ENCODE measurements around the gene MSI2.
A peak's percentile ranks its signal among the peaks of the same experiment; 100 is the strongest.

The MSI2 gene

GRCh38 chr17:57455063-57455914 lies 199.0 kb downstream of the MSI2 start:
- H3K4me3 ChIP-seq (ENCODE audit: low read length), result no peak overlapping the region
- H3K9ac ChIP-seq (ENCODE audit: low read length), result no peak overlapping the region
- H3K36me3 ChIP-seq (ENCODE audit: control insufficient read depth, low read depth, low read length), result no peaks in the 10 kb centered on the region
- H3K4me1 ChIP-seq (ENCODE audit: control insufficient read depth, low read depth, low read length), result peaks cover 9% of the 10 kb centered on the region
- H3K9me3 ChIP-seq (ENCODE audit: control insufficient read depth, low read depth, low read length), result no peaks in the 10 kb centered on the region
- H3K27me3 ChIP-seq (ENCODE audit: control insufficient read depth, insufficient read depth, low read length), result no peaks in the 10 kb centered on the region
- H3K27ac ChIP-seq (ENCODE audit: low read length), result no peak overlapping the region

DNA sequence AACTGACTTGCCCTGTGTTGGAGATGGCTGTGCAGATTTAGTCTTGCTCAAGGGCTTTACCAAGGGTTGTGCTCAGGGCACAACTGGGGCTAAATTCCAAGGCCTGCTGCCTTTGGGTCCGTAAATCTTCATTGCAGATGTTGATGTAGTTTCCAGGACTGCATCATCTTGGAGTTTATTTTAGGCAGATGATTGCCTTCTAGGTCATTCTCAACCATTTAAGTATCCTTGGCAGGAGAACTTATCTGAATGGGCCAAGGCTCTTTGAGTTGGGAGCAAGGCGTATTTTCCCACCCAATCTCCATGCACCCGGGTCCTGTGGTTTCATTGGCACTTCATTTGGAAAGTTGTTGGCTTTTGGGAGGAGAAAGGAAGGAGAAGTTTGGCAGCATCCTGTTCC lies 200.3 kb downstream of the MSI2 start:
- Histone ChIP-seq H3K4me3 (ENCODE audit: low read length) (no peak overlapping the region), H3K27ac (ENCODE audit: low read length) (no peak overlapping the region), H3K9ac (ENCODE audit: low read length) (no peak overlapping the region), H3K36me3 (ENCODE audit: control insufficient read depth, low read depth, low read length) (no peaks in the 10 kb centered on the region), H3K27me3 (ENCODE audit: control insufficient read depth, insufficient read depth, low read length) (no peaks in the 10 kb centered on the region), H3K9me3 (ENCODE audit: control insufficient read depth, low read depth, low read length) (no peaks in the 10 kb centered on the region), H3K4me1 (ENCODE audit: control insufficient read depth, low read depth, low read length) (peaks cover 12% of the 10 kb centered on the region)

- peaks cover 12% of the 10 kb centered on the region for H3K4me1 ChIP-seq (ENCODE audit: control insufficient read depth, low read depth, low read length)
- no peaks in the 10 kb centered on the region for H3K36me3 ChIP-seq (ENCODE audit: control insufficient read depth, low read depth, low read length)
- no peak overlapping the region for H3K9ac ChIP-seq (ENCODE audit: low read length)
- no peak overlapping the region for H3K4me3 ChIP-seq (ENCODE audit: low read length)
- no peaks in the 10 kb centered on the region for H3K9me3 ChIP-seq (ENCODE audit: control insufficient read depth, low read depth, low read length)
- no peaks in the 10 kb centered on the region for H3K27me3 ChIP-seq (ENCODE audit: control insufficient read depth, insufficient read depth, low read length)
- no peak overlapping the region for H3K27ac ChIP-seq (ENCODE audit: low read length)
Measured at GRCh38 chr17:57457188-57457587, 200.9 kb downstream of the MSI2 start.

GRCh38 chr17:57458718-57459285 lies 202.5 kb downstream of the MSI2 start:
- H3K9me3 ChIP-seq (ENCODE audit: control insufficient read depth, low read depth, low read length), result no peaks in the 10 kb centered on the region
- H3K4me1 ChIP-seq (ENCODE audit: control insufficient read depth, low read depth, low read length), result peaks cover 12% of the 10 kb centered on the region
- no peaks in the 10 kb centered on the region for H3K36me3 ChIP-seq (ENCODE audit: control insufficient read depth, low read depth, low read length)
- no peak overlapping the region for H3K27ac ChIP-seq (ENCODE audit: low read length)
- no peaks in the 10 kb centered on the region for H3K27me3 ChIP-seq (ENCODE audit: control insufficient read depth, insufficient read depth, low read length)
- H3K9ac ChIP-seq (ENCODE audit: low read length), result no peak overlapping the region
- no peak overlapping the region for H3K4me3 ChIP-seq (ENCODE audit: low read length)

DNA sequence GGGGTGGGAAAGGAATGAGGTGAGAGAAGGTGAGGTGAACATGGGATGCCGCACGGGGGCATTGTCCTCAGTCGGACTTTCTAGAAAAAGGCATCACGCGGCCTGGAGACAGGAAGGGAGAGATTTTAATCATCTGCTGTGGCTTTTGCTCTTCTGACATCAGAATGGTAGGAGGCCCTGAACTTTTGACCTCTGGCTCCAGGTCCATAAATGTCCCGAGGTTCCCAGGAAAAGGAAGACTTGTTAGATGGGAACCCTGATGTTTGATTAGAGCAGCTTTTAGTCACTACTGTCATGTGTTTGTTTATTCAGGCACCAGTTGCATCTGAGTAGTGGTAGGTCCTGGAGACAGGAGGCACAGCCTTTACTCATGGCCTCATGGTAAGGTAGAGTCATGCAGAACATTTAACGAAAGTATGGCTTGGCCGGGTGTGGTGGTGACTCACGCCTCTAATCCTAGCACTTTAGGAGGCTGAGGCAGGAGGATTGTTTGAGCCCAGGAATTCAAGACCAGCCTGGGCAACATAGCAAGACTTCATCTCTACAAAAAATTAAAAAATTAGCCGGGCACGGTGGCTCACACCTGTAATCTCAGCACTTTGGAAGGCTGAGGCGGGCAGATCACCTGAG lies 203.1 kb downstream of the MSI2 start:
- peaks cover 12% of the 10 kb centered on the region for H3K4me1 ChIP-seq (ENCODE audit: control insufficient read depth, low read depth, low read length)
- H3K9me3 ChIP-seq (ENCODE audit: control insufficient read depth, low read depth, low read length), result no peaks in the 10 kb centered on the region
- no peaks in the 10 kb centered on the region for H3K36me3 ChIP-seq (ENCODE audit: control insufficient read depth, low read depth, low read length)
- no peak overlapping the region for H3K4me3 ChIP-seq (ENCODE audit: low read length)
- no peak overlapping the region for H3K27ac ChIP-seq (ENCODE audit: low read length)
- H3K27me3 ChIP-seq (ENCODE audit: control insufficient read depth, insufficient read depth, low read length), result no peaks in the 10 kb centered on the region
- no peak overlapping the region for H3K9ac ChIP-seq (ENCODE audit: low read length)

GRCh38 chr17:57461082-57461481 lies 204.8 kb downstream of the MSI2 start:
- Histone ChIP-seq H3K27me3 (ENCODE audit: control insufficient read depth, insufficient read depth, low read length) (no peaks in the 10 kb centered on the region), H3K4me1 (ENCODE audit: control insufficient read depth, low read depth, low read length) (peaks cover 19% of the 10 kb centered on the region), H3K36me3 (ENCODE audit: control insufficient read depth, low read depth, low read length) (no peaks in the 10 kb centered on the region), H3K4me3 (ENCODE audit: low read length) (no peak overlapping the region), H3K9ac (ENCODE audit: low read length) (no peak overlapping the region), H3K9me3 (ENCODE audit: control insufficient read depth, low read depth, low read length) (no peaks in the 10 kb centered on the region), H3K27ac (ENCODE audit: low read length) (no peak overlapping the region)

GRCh38 chr17:57462007-57462579 lies 205.8 kb downstream of the MSI2 start:
- no peak overlapping the region for H3K4me3 ChIP-seq (ENCODE audit: low read length)
- no peaks in the 10 kb centered on the region for H3K27me3 ChIP-seq (ENCODE audit: control insufficient read depth, insufficient read depth, low read length)
- H3K4me1 ChIP-seq (ENCODE audit: control insufficient read depth, low read depth, low read length), result peaks cover 29% of the 10 kb centered on the region
- H3K9me3 ChIP-seq (ENCODE audit: control insufficient read depth, low read depth, low read length), result no peaks in the 10 kb centered on the region
- H3K27ac ChIP-seq (ENCODE audit: low read length), result no peak overlapping the region
- no peaks in the 10 kb centered on the region for H3K36me3 ChIP-seq (ENCODE audit: control insufficient read depth, low read depth, low read length)
- no peak overlapping the region for H3K9ac ChIP-seq (ENCODE audit: low read length)

- no peaks in the 10 kb centered on the region for H3K36me3 ChIP-seq (ENCODE audit: control insufficient read depth, low read depth, low read length)
- H3K4me3 ChIP-seq (ENCODE audit: low read length), result no peak overlapping the region
- H3K9ac ChIP-seq (ENCODE audit: low read length), result no peak overlapping the region
- no peaks in the 10 kb centered on the region for H3K9me3 ChIP-seq (ENCODE audit: control insufficient read depth, low read depth, low read length)
- no peaks in the 10 kb centered on the region for H3K27me3 ChIP-seq (ENCODE audit: control insufficient read depth, insufficient read depth, low read length)
- peaks cover 32% of the 10 kb centered on the region for H3K4me1 ChIP-seq (ENCODE audit: control insufficient read depth, low read depth, low read length)
- no peak overlapping the region for H3K27ac ChIP-seq (ENCODE audit: low read length)
Measured at GRCh38 chr17:57463103-57463885, 207.0 kb downstream of the MSI2 start.

DNA sequence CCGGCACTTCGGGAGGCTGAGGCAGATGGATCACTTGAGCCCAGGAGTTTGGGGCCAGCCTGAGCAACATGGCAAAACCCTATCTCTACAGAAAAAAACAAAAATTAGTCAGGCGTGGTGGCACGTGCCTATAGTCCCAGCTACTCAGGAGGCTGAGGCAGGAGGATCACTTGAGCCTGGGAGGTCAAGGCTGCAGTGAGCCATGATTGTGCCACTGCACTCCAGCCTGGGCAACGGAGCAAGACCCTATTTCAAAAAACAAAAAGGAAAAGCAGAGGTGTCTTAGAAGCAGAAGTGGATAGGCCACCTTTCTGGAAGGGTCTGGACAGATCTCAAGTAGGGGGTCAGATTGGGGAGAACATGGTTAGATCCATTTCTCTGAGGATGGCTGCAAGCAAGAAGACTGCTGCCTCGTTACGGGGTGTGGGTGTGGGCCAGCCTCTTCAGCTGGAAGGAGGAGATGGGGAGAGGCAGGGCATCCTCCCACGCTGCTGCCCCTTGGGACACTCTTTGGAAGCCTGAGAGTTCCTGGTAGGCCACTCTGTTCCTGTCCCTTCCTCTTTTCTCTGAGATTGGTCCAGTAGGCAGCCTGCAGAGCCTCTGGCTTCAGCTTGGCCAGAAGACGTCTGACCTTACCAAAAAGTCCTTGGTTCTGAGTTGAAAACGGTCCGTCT lies 208.0 kb downstream of the MSI2 start:
- H3K36me3 ChIP-seq (ENCODE audit: control insufficient read depth, low read depth, low read length), result no peaks in the 10 kb centered on the region
- no peaks in the 10 kb centered on the region for H3K9me3 ChIP-seq (ENCODE audit: control insufficient read depth, low read depth, low read length)
- H3K4me1 ChIP-seq (ENCODE audit: control insufficient read depth, low read depth, low read length), result peaks cover 40% of the 10 kb centered on the region
- H3K9ac ChIP-seq (ENCODE audit: low read length), result no peak overlapping the region
- no peak overlapping the region for H3K4me3 ChIP-seq (ENCODE audit: low read length)
- H3K27me3 ChIP-seq (ENCODE audit: control insufficient read depth, insufficient read depth, low read length), result no peaks in the 10 kb centered on the region
- no peak overlapping the region for H3K27ac ChIP-seq (ENCODE audit: low read length)

GRCh38 chr17:57465610-57466009 lies 209.3 kb downstream of the MSI2 start:
- peak overlapping the region; percentile 33 for H3K27ac ChIP-seq (ENCODE audit: low read length)
- peak overlapping the region; percentile 34 for H3K4me3 ChIP-seq (ENCODE audit: low read length)
- H3K36me3 ChIP-seq (ENCODE audit: control insufficient read depth, low read depth, low read length), result no peaks in the 10 kb centered on the region
- H3K9me3 ChIP-seq (ENCODE audit: control insufficient read depth, low read depth, low read length), result no peaks in the 10 kb centered on the region
- no peaks in the 10 kb centered on the region for H3K27me3 ChIP-seq (ENCODE audit: control insufficient read depth, insufficient read depth, low read length)
- H3K9ac ChIP-seq (ENCODE audit: low read length), result no peak overlapping the region
- H3K4me1 ChIP-seq (ENCODE audit: control insufficient read depth, low read depth, low read length), result peaks cover 42% of the 10 kb centered on the region

Data from iPS-18a (cell line).